ENCODE measurements around the gene NRTN. TPM values are rescaled to one million over a fixed set of nuclear protein-coding genes. Genes with fewer than 3 reads are reported as not detected.

The NRTN gene
- total and polyA plus RNA-seq, 2 of the 13 experiments (the other 11 are each of a cell fraction or from before 2014, with no cell fraction given): 4.1 to 5.3 TPM

- TF ChIP-seq ZNF414 (CRISPR knock-in tag; IDR thresholded peaks at IDR 0.05) (no peak), CBFB (CRISPR knock-in tag; IDR thresholded peaks at IDR 0.05) (no peak), ZSCAN30 (CRISPR knock-in tag; IDR thresholded peaks at IDR 0.05) (no peak), TCF7L2 (IDR thresholded peaks at IDR 0.05; ENCODE audit: low read depth, low read length) (no peak), MAFG (CRISPR knock-in tag; IDR thresholded peaks at IDR 0.05) (no peak), ZMYM2 (CRISPR knock-in tag; IDR thresholded peaks at IDR 0.05) (peak; percentile 32; the same call in 1 of the 2 replicates), ZNF18 (CRISPR knock-in tag; IDR thresholded peaks at IDR 0.05; ENCODE audit: insufficient replicate concordance) (peak; percentile 61), SRSF1 (optimal IDR thresholded peaks at IDR 0.05; ENCODE audit: low read depth, low read length) (no peak), TP53 (CRISPR knock-in tag; conservative IDR thresholded peaks at IDR 0.05) (no peak), JUN (CRISPR knock-in tag; IDR thresholded peaks at IDR 0.05) (no peak), PBX2 (CRISPR knock-in tag; IDR thresholded peaks at IDR 0.05) (no peak), HDAC6 (IDR thresholded peaks at IDR 0.05; ENCODE audit: low read depth, low read length) (no peak), GATA4 (IDR thresholded peaks at IDR 0.05; ENCODE audit: borderline replicate concordance, low read depth) (no peak), KLF11 (CRISPR knock-in tag; IDR thresholded peaks at IDR 0.05) (no peak), ZNF550 (CRISPR knock-in tag; IDR thresholded peaks at IDR 0.05; ENCODE audit: borderline replicate concordance) (no peak), NR2F1 (CRISPR knock-in tag; IDR thresholded peaks at IDR 0.05) (no peak), ZBTB25 (CRISPR knock-in tag; IDR thresholded peaks at IDR 0.05) (peak; percentile 63; the same call in 1 of the 2 replicates), TBX3 (IDR thresholded peaks at IDR 0.05; ENCODE audit: borderline replicate concordance) (no peak), ZNF12 (CRISPR knock-in tag; IDR thresholded peaks at IDR 0.05) (no peak), ZNF383 (CRISPR knock-in tag; IDR thresholded peaks at IDR 0.05; ENCODE audit: borderline replicate concordance) (no peak), ZSCAN20 (CRISPR knock-in tag; IDR thresholded peaks at IDR 0.05; ENCODE audit: borderline replicate concordance) (no peak), ZNF720 (CRISPR knock-in tag; IDR thresholded peaks at IDR 0.05) (no peak), FOXK2 (IDR thresholded peaks at IDR 0.05) (no peak), ZNF329 (CRISPR knock-in tag; IDR thresholded peaks at IDR 0.05; ENCODE audit: low read depth) (no peak), NR0B2 (CRISPR knock-in tag; IDR thresholded peaks at IDR 0.05) (no peak; the same call in 1 of the 2 replicates), ZNF3 (CRISPR knock-in tag; IDR thresholded peaks at IDR 0.05) (no peak)
Measured at GRCh38 chr19:5805462-5806132, 730 bp downstream of the NRTN start (continued).
